Right hindlimb (tissue), 1 donor: Measurements from ENCODE around the gene USP31.

Experiments
- DNase-seq: peaks from one replicate; pipeline ENCODE4 v3.0.0-alpha.2; 2018

The USP31 gene

DNA sequence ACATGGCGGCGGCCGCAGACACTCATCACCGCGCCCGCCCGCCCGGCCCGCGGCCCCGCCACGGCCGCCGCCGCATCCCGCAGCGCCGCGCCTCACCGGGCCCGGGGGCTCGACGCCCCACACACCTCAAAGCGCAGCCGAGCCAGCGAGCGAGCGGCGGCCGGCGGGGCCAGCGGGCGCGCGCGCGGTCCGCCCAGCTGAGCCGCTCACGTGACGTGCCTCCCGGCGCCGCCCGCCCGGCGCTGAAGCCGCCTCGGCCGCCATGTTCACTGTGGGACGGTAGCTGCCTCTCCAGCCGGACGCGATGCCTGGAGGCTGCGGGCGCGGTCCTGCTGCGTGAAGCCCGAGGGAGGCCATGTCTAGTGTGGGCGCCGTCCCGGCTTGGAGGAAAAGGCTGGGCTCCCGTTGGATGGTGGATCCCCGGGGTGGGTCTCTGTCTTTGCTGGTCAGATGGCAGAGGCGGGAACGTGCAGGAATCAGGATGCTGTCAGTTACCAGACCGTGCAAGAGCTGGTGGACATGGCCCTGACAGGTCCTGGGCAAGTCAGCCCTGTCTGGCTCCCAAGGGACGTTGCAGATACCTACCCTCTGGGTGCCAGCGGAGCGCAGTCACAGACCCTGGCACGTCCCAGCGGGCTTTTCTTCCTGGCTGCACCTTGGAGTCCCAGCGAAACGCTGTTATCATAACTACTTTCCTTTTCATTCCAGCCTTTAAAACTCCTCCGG is at the start of gene USP31:
Gene USP31 (minus strand): TSS at position 186 of the 726 bp plus-strand sequence. CDS start 182 bp downstream, at position 4.
- DNase-seq, result peak; percentile 97

DNA sequence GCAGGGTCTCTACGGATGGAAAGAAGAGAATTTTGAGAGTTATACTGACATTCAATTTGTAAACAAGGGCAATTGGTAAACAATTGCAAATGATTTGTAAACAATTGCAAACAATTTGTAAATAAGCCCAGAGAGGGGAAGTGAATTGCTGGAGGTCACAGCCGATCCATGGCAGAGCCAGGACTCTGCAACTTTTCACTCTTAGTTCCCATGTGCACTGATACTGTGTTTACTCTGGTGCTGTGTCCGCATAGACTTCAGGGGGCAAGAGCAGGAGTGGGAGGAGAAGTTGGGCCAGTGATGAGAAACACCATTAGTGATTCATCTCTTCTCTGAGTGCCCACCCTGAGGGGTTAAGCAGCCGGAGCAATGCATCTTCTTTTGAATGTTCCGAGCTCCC is 47.3 kb upstream of the USP31 start:
- DNase-seq, result no peak

GRCh38 chr16:23195366-23195978 is 46.2 kb upstream of the USP31 start:
- no peak for DNase-seq

GRCh38 chr16:23194497-23195221 is 45.4 kb upstream of the USP31 start:
- no peak for DNase-seq

GRCh38 chr16:23188911-23189310 is 39.7 kb upstream of the USP31 start:
- no peak for DNase-seq

DNA sequence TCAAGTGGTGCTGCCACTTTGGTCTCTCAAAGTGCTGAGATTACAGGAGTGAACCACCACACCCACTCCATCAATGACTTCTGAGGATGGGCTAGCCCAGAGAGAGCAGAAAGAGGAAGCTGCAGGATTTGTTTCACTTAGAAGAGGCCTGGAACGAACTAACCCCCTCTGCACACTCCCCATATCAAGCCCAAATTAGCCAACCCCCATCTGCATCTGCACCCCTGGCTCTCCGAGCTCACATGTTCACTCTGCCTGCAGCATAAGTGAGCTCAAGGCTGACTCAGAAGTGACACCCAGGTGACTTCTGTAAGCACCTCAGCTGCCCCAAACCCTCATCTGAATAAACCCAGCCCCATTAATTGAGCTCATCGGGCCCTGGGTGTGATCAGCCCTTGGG is 38.1 kb upstream of the USP31 start:
- no peak for DNase-seq

- no peak for DNase-seq
These were observed 36.9 kb upstream of the USP31 start for GRCh38 chr16:23186171-23186570.

- DNase-seq, result no peak
These were observed 36.4 kb upstream of the USP31 start for GRCh38 chr16:23185656-23186055.

- no peak for DNase-seq
These were observed 34.3 kb upstream of the USP31 start for GRCh38 chr16:23183543-23183862.

DNA sequence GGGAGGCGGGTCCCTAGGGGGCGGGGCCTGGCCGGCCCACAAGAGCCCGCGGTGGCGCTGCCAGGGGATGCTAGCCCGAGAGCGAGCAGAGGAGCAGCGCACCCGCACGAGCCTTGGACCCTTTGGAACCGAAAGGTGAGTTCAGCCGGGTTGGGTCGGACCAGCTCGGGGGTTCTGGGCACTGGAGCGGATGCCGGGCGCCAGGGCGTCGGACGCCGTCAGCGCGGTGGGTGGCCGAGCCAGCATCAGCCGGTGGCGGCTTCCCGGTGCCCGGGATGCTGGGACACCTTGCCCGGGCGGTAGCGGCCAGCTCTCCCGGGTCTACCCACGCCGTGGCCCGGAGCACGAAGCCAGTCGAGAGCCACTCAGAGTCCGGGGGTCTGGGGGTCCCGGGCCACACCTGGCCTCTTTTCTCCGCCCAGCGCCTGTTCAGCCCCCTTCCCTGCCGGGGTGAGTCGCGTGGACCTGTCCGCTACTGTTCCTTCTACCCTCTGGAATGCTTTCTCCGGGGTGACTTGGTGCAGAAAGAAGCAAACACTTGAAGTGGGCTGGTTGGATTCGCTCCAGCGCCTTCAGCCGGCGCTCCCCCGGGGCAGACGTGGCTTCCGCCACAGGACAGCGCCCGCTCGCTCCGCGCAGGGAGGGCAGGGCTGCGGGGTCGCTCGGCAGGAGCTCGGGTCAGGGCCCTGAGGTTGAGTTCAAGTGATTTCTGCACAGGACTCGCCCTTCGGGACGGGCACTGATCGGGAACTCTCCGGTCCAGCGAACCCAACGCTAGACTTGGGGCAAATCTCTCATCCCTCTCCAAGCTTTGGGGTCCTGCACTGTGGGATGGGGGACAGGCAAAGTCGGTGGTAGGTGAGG is 33.7 kb upstream of the USP31 start, which contains the start of gene SCNN1G:
Gene SCNN1G (plus strand): TSS at position 67 of the 864 bp plus-strand sequence. CDS start 3,527 bp downstream, outside the sequence.
- DNase-seq, result no peak

GRCh38 chr16:23182206-23182678 is 33.0 kb upstream of the USP31 start:
- peak; percentile 49 for DNase-seq

GRCh38 chr16:23181506-23181905 is 32.3 kb upstream of the USP31 start:
- DNase-seq, result no peak

DNA sequence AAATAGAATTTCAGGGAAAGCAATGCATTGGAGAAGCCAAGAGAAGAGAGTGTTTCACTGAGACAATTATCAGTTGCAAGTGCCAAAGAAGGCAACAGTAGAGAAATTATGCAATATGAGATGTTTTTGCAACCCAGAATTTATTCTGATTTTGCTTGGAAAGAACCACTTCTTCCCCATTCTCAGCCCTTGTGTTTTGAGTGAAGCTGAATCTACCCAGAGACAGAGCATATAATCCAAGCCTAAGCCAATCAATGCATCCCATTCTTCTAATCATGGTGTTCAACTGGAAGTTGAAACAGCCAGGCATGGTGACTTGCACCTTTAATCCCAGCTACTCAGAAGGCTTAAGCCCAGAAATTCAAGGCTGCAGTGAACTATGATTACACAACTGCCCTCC is 26.4 kb upstream of the USP31 start:
- DNase-seq, result no peak

- no peak for DNase-seq
These were observed 25.4 kb upstream of the USP31 start for GRCh38 chr16:23174622-23175021.

GRCh38 chr16:23172994-23173393 is 23.7 kb upstream of the USP31 start:
- no peak for DNase-seq

DNA sequence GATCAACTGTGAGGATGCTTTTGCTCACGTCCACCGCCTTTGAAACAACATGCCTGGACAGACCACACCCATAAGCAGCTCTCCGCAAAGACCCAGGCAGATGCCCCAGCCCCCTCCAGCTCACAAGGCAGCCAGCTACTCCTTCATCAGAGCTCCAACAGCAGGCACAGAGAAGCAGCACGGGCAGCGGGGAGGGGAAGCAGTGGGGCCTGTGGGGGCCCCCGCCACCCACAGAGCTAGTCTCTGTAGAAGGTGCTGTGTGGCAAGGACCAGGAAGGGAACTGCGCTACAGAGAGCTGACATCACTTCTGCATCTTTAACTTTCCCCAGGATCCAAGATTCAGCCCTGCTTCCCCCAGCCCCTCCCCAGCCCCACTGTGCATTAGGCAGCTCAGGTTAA is 23.3 kb upstream of the USP31 start:
- DNase-seq, result no peak

- DNase-seq, result no peak
These were observed 15.5 kb upstream of the USP31 start for GRCh38 chr16:23164736-23165135.

GRCh38 chr16:23163921-23164320 is 14.7 kb upstream of the USP31 start:
- DNase-seq, result no peak

- DNase-seq, result no peak
These were observed 11.3 kb upstream of the USP31 start for GRCh38 chr16:23160574-23160973.

GRCh38 chr16:23160082-23160481 is 10.8 kb upstream of the USP31 start:
- no peak for DNase-seq

- DNase-seq, result no peak
These were observed 8.9 kb upstream of the USP31 start for GRCh38 chr16:23158114-23158513.

DNA sequence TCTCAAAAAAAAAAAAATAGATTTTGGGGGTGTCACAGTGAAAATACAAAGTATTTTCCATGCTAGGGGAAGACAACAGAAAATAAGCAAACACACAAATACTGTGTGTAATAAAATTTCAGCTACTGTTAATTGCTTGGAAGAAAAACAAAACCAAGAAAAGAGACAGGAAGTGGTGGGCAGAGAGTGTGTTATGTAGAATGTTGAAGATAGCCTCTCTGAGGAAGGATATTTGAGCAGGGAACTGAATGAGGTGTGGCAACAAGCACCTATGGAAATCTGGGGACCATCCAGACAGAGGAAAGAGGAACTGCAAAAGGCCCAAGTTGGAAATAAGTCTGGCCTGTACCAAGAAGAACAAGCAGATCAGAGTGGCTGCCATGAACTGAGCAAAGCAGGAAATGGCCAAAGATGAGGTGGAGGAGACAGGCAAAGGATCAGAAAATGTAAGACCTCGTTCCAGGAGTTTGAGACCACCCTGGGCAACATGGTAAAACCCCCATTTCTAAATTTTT is 7.8 kb upstream of the USP31 start:
- no peak for DNase-seq

GRCh38 chr16:23156110-23156509 is 6.9 kb upstream of the USP31 start:
- DNase-seq, result no peak
